Keratinocyte (primary cell): Measurements from ENCODE around the gene MCRS1.

Experiments used
- CTCF ChIP-seq, 3 experiments: IDR thresholded peaks in 1 of 3; conservative IDR thresholded peaks in 1 of 3; optimal IDR thresholded peaks in 1 of 3; 2 replicates in 2 of 3; 3 replicates in 1 of 3; pipeline versions ENCODE3 to v1.5.1; 2011; ENCODE audit warnings: low read length in 3 of 3, mild to moderate bottlenecking in 3 of 3, moderate library complexity in 2 of 3, control low read depth in 1 of 3, inconsistent platforms in 1 of 3; ENCODE audit not compliant: insufficient read depth in 2 of 3; ENCODE audit errors: extremely low read depth in 1 of 3
- EZH2 ChIP-seq: IDR thresholded peaks from one replicate; pipeline ENCODE4 v1.6.1; 2012; ENCODE audit warnings: inconsistent platforms, mild to moderate bottlenecking, low read length, moderate library complexity

DNA sequence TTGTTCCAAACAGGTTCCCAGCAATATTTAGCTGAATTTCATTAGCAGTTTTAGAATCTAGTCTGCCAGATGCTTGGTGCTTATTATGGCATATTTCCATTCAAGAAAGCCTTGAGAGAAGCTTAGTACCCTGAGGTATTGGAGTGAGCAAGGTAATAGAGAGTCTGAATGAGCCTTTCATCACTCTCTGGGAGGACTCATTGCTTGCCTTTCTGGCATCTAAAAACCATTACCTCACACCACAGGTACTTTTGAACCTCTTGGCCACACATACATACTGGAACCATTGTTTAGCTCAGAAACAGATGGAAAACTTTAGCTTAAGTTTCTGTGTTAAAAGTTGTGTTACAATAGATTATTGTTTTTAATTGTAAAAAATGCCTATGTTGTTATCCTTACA, 56.5 kb downstream of the MCRS1 start:
- TF ChIP-seq CTCF (optimal IDR thresholded peaks at IDR 0.05 in 1 of 3, IDR thresholded peaks at IDR 0.05 in 1 of 3, conservative IDR thresholded peaks at IDR 0.05 in 1 of 3; ENCODE audit: extremely low read depth in 1 of 3, insufficient read depth in 2 of 3, low read length in 3 of 3) (no peak), EZH2 (no peak)
